ENCODE data around the gene ZSCAN29.

GRCh38 chr15:43325039-43325684, 45.7 kb downstream of the ZSCAN29 start:
- TF ChIP-seq CTCF (conservative IDR thresholded peaks at IDR 0.05; ENCODE audit: low read length) (no peak), EZH2phosphoT487 (IDR thresholded peaks at IDR 0.05; ENCODE audit: borderline replicate concordance, low read depth, low read length) (no peak)

Measured in OCI-LY7 (cell line).